CD4-positive, alpha-beta T cell treated with Interleukin-17A for 1 hour (primary cell): ENCODE measurements around the gene CLEC2D.
"Not testable (repeated sequence)": the region's sequence is repeated elsewhere in the genome, so short reads cannot be mapped to it uniquely, and the experiment has no call there.

Experiments used
- DNase-seq: peaks from one replicate; pipeline ENCODE4 v3.0.0-alpha.2; 2020

CLEC2D gene

DNA sequence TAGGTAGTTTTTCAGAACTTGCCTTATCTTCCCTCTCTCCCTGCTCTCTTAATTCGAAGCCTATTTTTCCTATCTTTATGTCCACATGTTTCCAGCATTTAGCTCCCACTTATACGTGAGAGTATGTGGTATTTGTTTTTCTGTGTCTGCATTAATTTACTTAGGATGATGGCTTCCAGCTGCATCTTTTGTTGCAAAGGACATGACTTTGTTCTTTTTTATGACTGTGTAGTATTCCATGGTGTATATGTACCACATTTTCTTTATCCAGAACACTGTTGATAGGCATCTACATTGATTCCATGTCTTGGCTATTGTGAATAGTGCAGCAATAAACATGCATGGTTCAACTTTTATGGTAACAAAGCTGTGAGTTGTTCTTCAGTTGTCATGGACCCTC, 7.8 kb upstream of the CLEC2D start:
- no peak for DNase-seq

DNA sequence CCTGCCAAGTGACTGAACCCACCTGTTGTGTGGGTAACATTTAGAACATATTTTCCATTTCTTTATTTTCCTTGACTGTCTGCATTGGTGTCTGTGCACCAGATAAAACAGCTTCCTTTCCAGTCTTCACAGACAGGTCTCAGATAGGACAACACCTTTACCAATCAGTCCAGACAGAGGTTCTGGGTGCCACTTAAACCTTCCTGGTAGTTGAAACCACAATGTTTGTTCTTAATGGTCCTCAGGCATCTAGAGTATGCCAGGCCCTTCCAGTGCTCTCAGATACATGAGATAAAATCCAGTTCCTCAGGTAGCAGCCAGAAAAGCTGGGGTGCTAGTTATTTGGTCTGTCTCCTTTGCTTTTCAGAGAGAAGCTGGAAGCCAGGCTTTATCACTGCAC, 7.0 kb upstream of the CLEC2D start:
- DNase-seq: no peak

DNA sequence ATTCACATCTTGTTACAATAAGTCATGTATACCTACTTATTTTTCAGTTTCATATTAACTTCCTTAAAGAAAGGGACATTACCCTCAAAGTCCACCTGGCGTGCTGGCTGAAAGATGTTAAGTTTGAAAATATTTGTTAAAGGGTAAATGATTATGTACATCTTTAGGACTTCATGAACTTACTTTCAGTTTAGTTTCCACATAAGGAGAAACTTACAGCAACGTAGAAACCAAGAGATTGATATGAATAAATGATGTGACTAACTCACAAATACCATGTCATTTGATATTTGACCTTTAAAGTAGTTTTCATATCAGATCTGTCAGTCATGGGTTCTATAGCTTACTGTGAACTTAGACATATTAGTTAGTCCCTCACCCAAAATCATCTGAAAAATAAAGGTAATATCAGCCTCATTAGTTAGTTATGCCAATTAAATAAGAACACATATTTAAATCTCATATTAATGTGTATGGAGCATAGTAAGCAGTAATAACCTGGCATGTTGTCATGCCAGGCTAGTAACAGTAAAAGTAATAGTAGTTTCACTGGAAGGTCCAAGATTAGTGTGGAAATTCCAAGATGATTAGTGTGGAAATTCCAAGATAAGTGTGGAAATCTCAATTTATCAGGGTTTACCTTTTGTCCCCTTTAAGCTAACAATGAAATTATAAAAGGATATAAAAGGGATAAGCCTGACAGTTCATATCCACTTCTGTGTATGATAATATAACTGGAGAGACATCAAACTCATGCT, 1.9 kb upstream of the CLEC2D start:
- no peak for DNase-seq

DNA sequence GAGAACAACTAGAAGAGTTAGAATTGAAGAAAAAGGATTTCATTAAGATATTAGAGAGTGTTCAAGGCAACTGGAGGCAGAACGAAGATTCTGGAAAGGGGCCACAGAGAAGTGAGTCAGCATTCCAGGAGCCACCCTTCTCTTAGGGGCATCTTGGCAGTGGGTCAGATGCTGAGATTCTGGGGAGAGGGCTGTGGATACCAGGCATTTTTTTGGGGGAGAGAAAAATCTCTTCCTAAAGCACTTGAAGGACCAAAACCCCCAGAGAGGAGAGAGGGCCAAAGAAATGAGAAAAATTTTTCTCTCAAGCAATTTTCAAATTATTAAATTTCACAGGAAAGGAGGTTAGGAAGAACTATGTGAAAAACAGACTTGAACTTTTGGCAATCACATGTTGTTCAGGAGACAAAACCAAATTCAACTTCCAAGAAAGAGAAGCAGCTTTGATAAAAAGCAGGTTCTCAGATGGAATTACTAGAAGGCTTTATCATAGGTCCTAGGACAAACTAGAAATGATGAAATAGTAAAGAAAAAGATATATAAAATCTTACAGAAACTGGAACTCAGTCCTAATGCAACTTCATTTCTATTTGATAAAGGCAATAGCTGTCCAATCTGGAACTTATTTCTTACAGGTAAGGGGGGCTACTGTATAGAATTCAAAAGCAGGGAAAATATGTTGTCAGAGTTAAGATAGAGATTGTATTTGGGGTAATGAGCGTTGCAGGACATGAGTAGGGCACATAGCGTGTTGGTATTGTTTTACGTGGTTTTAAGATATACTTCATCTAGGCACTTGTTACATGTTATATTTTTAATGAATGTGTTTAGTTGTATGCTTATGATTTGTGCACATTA, 1.1 kb upstream of the CLEC2D start:
- DNase-seq: no peak

DNA sequence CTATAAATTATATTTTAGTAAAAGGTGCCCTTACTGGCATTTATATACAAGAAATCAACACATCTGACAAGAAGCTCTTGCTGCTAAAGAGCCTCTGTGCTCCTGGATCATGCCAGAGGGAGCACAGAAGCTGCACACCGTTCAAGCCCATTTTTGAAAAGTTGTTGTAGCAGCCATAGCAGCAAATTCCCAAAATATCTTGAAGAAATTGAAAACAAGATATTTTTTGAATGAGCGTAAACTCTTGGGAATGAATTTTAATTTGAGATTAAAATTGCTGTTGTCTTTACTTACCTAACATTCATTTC, 540 bp upstream of the CLEC2D start:
- DNase-seq: no peak

DNA sequence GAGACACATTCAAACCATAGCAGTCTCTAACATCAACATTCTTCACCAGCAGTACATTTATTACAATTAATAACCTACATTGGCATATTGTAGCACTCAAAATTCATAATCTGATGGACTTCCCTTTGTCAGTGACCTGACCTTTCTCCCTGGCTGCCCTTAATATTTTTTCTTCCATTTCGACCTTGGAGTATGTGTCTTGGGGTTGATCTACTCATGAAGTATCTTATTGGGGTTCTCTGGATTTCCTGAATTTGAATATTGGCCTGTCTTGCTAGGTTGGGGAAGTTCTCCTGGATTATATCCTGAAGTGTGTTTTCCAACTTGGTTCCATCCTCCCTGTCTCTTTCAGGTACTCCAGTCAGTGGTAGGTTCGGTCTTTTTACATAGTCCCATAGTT, 2.8 kb downstream of the CLEC2D start:
- not testable (repeated sequence) for DNase-seq

DNA sequence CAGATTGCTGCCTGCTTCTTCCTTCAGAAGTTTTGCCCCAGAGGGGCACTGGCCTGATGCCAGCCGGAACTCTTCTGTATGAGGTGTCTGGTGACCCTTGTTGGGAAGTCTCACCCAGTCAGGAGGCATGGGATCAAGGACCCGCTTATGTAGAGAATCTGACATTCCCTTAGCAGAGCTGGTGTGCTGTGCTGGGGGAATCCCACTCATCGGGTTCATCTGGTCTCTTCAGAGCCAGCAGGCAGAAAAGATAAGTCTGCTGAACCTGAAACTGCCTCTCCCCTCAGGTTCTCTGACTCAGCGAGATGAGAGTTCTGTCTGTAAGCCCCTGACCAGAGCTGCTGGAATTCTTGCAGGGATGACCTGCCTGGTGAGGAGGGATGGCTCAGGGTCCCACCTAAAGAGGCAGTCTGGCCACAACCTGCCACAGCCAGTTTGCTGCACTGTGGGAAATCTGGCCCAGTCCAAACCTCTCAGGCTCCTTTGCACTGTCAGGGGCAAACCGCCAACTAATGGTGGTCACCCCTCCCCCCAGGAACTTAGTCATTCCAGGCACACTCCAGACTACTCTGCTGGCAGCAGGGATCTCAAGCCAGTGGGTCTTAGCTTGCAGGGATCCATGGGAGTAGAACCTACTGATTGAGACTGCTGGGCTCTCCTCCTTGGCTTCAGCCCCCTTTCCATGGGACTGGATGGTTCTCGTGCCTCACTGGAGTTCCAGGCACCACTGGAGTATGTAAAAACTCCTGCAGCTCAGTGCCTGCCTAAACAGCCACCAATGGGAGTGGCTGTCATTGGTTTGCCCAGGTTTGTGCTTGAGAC, 4.1 kb downstream of the CLEC2D start:
- DNase-seq: peak; percentile 61

DNA sequence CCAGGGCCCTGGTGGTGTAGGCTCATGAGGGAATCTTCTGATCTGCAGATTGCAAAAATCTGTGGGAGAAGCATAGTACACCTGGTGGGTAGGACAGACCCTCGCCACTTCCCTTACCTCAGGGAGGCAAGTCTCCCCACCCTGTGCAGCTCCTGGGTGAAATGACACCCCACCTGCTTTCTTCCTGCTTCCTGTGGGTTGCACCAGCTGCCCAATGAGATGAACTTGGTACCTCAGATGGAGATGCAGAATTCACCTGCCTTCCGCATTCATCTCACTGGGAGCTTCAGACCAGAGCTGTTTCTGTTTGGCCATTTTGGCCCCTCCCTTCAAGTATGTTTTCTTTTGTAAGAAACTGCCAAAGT, 4.7 kb downstream of the CLEC2D start:
- peak; percentile 74 for DNase-seq

DNA sequence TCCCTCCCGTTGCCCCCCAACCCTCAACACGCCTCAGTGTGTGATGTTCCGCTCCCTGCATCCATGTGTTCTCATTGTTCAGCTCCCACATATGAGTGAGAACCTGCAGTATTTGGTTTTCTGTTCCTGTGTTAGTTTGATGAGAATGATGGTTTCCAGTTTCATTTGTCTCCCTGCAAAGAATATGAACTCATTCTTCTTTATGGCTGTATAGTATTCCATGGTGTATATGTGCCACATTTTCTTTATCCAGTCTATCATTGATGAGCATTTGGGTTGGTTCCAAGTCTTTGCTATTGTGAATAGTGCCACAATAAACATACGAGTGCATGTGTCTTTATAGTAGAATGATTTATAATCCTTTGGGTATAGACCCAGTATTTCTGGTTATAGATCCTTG, 13.0 kb downstream of the CLEC2D start:
- DNase-seq: not testable (repeated sequence)

DNA sequence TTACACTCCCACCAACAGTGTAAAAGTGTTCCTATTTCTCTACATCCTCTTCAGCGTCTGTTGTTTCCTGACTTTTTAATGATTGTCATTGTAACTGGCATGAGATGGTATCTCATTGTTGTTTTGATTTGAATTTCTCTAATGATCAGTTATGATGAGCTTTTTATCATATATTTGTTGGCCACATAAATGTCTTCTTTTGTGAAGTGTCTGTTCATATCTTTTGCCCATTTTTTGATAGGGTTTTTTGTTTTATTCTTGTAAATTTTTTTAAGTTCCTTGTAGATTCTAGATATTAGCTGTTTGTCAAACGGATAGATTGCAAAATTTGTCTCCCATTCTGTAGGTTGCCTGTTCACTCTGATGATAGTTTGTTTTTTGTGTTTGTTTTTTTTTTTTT, 13.4 kb downstream of the CLEC2D start:
- DNase-seq: not testable (repeated sequence)

DNA sequence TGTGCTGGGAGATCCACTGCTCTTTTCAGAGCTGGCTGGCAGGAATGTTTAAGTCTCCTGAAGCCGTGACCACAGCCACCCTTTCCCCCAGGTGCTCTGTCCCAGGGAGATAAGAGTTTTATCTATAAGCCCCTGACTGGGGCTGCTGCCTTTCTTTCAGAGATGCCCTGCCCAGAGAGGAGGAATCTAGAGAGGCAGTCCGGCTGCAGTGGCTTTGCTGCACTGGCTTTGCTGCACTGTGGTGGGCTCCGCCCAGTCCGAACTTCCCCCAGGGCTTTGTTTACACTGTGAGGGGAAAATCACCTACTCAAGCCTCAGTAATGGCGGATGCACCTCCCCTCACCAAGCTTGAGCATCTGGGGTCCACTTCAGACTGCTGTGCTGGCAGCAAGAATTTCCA, 15.9 kb downstream of the CLEC2D start:
- DNase-seq: not testable (repeated sequence)

DNA sequence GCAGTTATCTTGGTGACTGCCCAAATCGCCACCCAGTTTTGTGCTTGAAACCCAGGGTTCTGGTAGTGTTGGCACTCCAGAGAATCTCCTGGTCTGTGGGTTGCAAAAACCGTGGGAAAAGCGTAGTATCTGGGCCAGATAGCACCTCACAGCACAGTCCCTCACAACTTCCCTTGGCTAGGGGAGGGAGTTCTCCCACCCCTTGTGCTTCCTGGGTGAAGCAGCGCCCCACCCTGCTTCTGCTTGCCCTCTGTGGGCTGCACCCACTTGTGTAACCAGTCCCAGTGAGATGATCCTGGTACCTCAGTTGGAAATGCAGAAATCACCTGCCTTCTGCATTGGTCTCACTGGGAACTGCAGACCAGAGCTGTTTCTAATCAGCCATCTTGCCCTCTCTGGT, 16.4 kb downstream of the CLEC2D start:
- DNase-seq: no peak

DNA sequence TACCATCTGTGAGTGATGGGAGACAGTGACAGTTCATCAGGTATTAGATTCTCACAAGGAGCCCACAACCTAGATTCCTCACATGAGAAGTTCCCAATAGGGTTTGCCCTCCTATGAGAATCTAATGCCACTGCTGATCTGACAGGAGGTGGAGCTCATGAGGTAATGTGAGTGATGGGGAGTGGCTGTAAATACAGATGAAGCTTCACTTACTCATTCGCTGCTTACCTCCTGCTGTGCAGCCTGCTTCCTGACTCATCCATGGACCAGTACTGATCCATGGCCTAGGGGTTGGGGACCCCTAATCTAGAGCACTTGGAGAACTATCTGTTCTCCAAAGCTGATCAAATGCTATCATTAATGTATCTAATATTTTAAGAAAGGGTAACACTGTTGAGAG, 17.7 kb downstream of the CLEC2D start:
- DNase-seq: no peak

DNA sequence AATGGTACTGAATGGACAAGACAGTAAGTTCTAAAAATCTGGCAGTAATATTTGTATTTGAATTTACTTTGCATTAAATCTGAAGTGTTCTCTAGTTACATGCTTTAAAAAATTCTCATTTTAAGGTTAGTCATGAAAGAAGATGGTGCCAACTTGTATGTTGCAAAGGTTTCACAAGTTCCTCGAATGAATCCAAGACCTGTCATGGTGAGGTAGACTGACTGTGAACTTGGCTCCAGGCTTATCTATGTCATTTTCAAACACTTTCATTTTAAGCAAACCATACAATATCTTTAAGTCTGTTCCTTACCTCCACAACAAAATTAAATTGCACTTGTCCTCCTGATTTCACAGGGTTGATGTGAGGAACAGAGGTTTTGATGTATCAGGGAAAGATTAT, 23.4 kb downstream of the CLEC2D start:
- DNase-seq: no peak

DNA sequence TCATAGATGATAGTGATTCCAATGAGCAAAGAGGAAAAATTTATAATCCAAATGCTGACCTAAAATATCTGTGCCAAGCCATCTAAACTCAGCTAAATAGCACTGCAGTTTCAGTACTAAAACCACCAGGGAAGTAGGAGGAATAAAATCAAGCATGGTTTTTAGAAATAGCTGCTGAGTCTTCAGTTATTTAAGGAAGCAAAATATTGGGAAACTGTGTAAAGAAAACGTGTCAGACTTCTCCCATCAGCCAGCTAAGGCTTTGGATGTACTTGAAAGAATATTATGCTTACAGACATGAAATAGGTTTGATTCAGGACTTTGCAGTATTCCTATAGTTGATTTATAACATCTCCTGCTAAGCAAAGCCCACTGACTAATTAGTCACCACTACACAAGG, 24.7 kb downstream of the CLEC2D start:
- DNase-seq: no peak

DNA sequence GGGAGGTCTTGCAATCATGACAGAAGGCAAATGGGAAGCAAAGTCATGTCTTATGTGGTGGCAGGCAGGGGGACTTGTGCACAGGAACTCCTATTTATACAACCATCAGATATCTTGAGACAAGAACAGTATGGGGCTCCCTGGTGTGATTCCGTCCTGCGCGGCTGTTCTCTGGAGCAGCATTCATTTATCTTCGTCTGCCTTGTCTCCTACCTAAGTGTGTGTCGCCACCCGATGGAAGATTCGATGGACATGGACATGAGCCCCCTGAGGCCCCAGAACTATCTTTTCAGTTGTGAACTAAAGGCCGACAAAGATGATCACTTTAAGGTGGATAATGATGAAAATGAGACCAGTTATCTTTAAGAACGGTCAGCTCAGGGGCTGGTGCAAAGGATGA, 25.6 kb downstream of the CLEC2D start:
- not testable (repeated sequence) for DNase-seq

DNA sequence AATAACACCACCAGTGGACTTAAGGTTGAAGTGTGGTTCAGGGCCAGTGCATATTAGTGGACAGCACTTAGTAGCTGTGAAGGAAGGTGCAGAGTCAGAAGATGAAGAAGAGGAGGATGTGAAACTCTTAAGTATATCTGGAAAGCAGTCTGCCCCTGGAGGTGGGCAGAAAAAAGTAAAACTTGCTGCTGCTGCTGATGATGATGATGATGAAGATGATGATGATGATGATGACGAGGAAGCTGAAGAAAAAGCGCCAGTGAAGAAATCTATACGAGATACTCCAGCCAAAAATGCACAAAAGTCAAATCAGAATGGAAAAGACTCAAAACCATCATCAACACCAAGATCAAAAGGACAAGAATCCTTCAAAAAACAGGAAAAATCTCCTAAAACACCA, 26.1 kb downstream of the CLEC2D start:
- not testable (repeated sequence) for DNase-seq

DNA sequence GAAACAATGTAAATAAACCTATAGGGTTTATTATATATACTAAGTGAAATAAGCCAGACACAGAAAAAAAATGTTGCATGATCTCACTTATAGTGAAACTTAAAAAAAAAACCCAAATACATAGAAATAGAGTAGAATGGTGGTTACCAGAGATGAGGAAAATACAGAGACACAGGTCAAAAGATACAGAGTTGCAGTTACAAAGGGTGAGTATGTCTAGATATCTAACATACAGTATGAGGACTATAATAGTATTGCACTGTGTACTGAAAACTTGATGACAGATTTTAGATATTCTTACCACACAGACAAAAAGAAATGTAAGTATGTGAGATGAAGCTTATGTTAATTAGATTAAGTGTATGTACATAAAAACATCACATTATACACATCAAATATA, 28.1 kb downstream of the CLEC2D start:
- no peak for DNase-seq

DNA sequence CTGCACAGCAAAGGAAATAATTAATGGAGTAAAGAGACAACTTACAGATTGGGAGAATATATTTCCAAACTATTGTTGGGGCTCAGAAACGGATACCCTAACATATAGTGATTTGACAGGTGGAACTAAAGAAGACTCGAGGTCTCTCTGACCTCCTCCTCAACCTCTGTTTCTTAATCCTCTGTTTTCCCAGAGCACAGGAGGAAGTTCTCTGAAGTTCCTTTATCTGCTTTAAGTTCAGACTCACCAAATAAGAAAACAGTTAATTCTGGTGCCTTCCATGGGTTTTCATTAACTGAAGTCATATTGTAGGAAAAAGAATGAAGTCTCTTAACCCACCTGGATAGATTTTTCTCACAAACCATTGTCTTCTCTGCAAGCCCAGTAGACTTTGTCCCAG, 29.2 kb downstream of the CLEC2D start:
- no peak for DNase-seq

DNA sequence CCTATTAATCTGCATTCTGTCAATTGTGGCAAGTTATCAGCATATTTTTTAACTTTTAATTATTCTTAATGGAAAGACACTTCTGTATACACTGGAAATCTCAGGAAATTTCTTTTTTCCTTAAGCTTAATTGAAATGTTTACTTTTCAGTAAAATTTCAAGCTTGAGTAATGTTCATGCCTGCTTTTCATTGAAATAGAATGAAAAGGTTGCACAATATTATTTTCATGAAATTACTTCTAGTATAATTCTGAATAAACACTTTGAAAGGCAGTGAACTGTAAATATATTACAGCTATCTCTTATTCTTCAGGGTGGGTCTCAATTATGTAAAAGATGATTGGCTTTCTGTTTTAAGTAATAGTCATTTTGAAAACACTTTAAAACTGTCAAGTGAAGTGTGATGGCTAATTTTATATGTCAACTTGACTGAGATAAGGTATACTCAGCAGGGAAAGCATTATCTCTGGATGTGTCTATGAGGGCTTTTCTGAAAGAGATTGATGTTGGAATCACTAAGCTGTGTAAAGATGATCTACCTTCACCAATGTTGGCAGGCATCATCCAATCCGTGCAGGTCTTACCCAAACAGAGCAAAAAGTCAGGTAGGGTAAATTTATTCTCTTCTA, 29.9 kb downstream of the CLEC2D start:
- DNase-seq: no peak

DNA sequence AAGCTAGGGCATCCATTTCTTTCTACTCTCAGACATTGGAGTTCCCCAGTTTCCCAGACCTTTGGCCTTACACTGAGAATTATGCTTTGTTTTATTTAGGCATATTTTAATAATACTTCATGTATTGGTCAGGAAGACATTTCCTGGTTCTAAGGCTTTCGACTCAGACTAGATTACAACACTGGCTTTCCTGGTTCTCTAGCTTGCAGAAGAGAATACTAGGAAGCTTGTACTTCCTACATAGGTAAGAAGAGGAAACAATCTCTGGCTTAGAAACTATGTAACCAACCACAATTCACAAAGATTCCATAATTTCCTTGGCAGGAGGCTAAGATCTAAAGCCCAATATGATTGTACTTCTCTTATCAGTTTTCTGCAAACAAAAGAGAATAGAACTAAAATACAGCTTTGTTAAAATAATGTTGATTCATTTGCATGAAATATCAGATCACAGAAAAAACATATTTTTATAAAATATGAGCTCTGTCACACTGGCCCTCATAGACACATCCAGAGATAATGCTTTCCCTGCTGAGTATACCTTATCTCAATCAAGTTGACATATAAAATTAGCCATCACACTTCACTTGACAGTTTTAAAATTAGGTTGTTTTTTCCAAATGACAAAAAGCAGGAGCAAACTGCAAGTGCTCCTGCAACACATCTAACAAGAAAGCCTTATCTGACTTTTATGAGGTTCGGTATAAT, 30.5 kb downstream of the CLEC2D start:
- no peak for DNase-seq

DNA sequence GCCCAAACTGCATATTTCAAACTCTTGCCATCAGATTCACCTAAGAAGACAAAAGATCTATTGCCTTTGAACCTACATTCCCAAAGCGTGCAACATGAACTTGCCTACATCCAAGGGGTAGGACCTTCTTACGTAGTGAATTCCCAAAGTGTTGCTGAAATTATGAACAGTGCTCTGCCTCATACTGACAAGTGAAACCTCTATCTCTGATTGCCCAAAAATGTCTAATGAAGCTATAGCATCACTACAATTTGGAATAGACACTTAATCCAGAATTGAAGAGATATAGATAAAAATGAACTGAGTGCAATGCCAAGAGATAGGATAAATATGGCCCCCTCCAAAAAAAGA, 31.1 kb downstream of the CLEC2D start:
- DNase-seq: no peak
